PC-9 (cell line): Measurements from ENCODE around the gene HOXA4. TPM values are rescaled to one million over a fixed set of nuclear protein-coding genes. Genes with fewer than 3 reads are reported as not detected.

Source experiments
- BruUV-seq: library from RNA; stranded (reverse); fragments of 400-500 nt; replicated peaks from 2 replicates; lab custom pipeline; 2021; lab: Mats Ljungman, UMichigan
- CTCF ChIA-PET: fragments of 300-600 bp; sonication (Branson Sonifier 250); formaldehyde crosslinking; loops from one replicate; lab custom pipeline; 2022; ENCODE audit warnings: antibody characterized with exemption; lab: Charles Lee
- POLR2A ChIA-PET: fragments of 300-600 bp; sonication (Branson Sonifier 250); formaldehyde crosslinking; loops from one replicate; lab custom pipeline; 2022; ENCODE audit warnings: antibody characterized with exemption; ENCODE audit not compliant: unreplicated experiment; lab: Charles Lee
- DNase-seq, 2 experiments: peaks; one replicate each; pipeline versions ENCODE4 v3.0.0 to v3.0.0-alpha.2; 2015 to 2022; ENCODE audit warnings: mixed read lengths in 1 of 2
- H2AFZ ChIP-seq: fragments of 200-600 bp; sonication (generic); 2 replicates; pipeline ENCODE4 v1.8.1; 2017; ENCODE audit warnings: antibody characterized with exemption
- H3F3A ChIP-seq: fragments of 200-600 bp; sonication (generic); 2 replicates; pipeline ENCODE4 v1.8.1; 2017; ENCODE audit warnings: antibody characterized with exemption, mild to moderate bottlenecking, low read depth; ENCODE audit not compliant: insufficient read depth
- H3K27ac ChIP-seq: fragments of 200-600 bp; sonication (generic); 2 replicates; pipeline ENCODE4 v1.6.1; 2016; ENCODE audit warnings: mixed run types
- H3K27me3 ChIP-seq: fragments of 200-600 bp; sonication (generic); 2 replicates; pipeline ENCODE4 v1.6.1; 2016; ENCODE audit warnings: low read depth, mixed run types; ENCODE audit not compliant: insufficient read depth
- H3K36me3 ChIP-seq: fragments of 200-600 bp; sonication (generic); 2 replicates; pipeline ENCODE4 v1.6.1; 2016; ENCODE audit warnings: low read depth, mixed run types
- H3K4me1 ChIP-seq: fragments of 200-600 bp; sonication (generic); replicated peaks from 2 replicates; pipeline ENCODE4 v1.6.1; 2016; ENCODE audit warnings: mixed run types; ENCODE audit not compliant: insufficient read depth
- H3K4me2 ChIP-seq: fragments of 200-600 bp; sonication (generic); 2 replicates; pipeline ENCODE4 v1.6.1; 2017; ENCODE audit warnings: mixed run types
- H3K4me3 ChIP-seq: fragments of 200-600 bp; sonication (generic); 2 replicates; pipeline ENCODE4 v1.6.1; 2016; ENCODE audit warnings: mixed run types
- H3K79me2 ChIP-seq: fragments of 200-600 bp; sonication (generic); 2 replicates; pipeline ENCODE4 v1.6.1; 2017; ENCODE audit warnings: low read depth, mixed run types
- H3K9me2 ChIP-seq: fragments of 200-600 bp; sonication (generic); 2 replicates; pipeline ENCODE4 v1.8.1; 2017; ENCODE audit warnings: mild to moderate bottlenecking; ENCODE audit not compliant: insufficient read depth
- H3K9me3 ChIP-seq: fragments of 200-600 bp; sonication (generic); 2 replicates; pipeline ENCODE4 v1.8.1; 2016; ENCODE audit warnings: low read depth; ENCODE audit not compliant: insufficient read depth
- H4K20me1 ChIP-seq: fragments of 200-600 bp; sonication (generic); 2 replicates; pipeline ENCODE4 v1.8.1; 2017; ENCODE audit not compliant: insufficient read depth
- CTCF ChIP-seq: fragments of 200-600 bp; sonication (generic); conservative IDR thresholded peaks from 2 replicates; pipeline ENCODE4 v1.6.1; 2017; ENCODE audit warnings: mixed run types, antibody characterized with exemption, mild to moderate bottlenecking, moderate library complexity
- EZH2 ChIP-seq: fragments of 200-600 bp; sonication (generic); IDR thresholded peaks from 2 replicates; pipeline ENCODE4 v1.8.0; 2017; ENCODE audit warnings: antibody characterized with exemption, low read depth
- intact Hi-C: fragments of 100-400 bp; cut with micrococcal nuclease; formaldehyde crosslinking; loops from one replicate; pipeline ENCODE4 v1.10.0; 2022; ENCODE audit not compliant: unreplicated experiment
- total RNA-seq: library from RNA; stranded (reverse); gene quantifications from 2 replicates; pipeline ENCODE4 v1.2.3, GENCODE V29; 2021

The HOXA4 gene
- total RNA-seq, 1 experiment from 2014 or later = not detected

DNA sequence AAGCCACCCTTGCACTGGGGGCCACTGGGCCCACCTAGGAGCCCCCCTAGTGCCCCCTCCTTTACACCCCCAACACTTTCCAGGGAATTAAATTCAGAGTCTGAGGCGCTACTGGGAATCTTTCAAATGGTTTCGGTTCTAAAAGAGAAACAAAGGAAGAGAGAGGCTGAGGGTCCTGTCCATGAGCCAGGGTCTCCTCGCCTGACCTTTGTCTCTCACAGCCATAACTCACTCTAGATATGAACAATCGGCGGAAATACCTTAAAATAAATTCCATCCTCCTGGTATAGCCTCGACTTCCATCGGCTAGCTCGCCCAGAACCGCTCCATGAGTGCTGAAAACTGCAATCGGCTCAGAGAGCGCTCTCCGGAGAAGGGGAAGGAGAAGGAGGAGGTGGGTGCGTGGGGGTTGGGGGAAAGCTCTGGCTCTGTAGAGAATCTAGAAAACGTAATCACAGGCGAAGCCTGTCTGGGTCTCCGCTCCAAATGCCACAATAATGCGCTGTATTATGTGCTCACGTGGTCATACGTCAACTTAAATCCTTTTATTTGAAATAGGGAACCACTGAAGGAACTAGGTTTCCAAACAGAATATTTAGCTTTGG lies 12.6 kb downstream of the HOXA4 start:
- Histone ChIP-seq H3K27me3 (no peaks in the 10 kb centered on the region), H3K4me3 (peak overlapping the region; percentile 90; the same call in 1 of the 2 replicates), H3K9me2 (no peaks in the 10 kb centered on the region), H4K20me1 (no peaks in the 10 kb centered on the region), H2AFZ (no peak overlapping the region), H3K27ac (no peak overlapping the region), H3K4me1 (peaks cover 19% of the 10 kb centered on the region), H3F3A (peaks cover 58% of the 10 kb centered on the region), H3K79me2 (peaks cover 54% of the 10 kb centered on the region), H3K4me2 (peak overlapping the region; percentile 98), H3K36me3 (peaks cover 37% of the 10 kb centered on the region), H3K9me3 (no peaks in the 10 kb centered on the region)
- BruUV-seq = no TSS peak
- TF ChIP-seq EZH2 (no peak), CTCF (no peak)
- DNase-seq = no peak
- ChIA-PET CTCF (no interaction called here), POLR2A (no interaction called here)
- intact Hi-C loops = loop anchor here (10.0 kb wide), 1 partner anchor 627 kb away; the partner anchor contains the start of gene TAX1BP1

DNA sequence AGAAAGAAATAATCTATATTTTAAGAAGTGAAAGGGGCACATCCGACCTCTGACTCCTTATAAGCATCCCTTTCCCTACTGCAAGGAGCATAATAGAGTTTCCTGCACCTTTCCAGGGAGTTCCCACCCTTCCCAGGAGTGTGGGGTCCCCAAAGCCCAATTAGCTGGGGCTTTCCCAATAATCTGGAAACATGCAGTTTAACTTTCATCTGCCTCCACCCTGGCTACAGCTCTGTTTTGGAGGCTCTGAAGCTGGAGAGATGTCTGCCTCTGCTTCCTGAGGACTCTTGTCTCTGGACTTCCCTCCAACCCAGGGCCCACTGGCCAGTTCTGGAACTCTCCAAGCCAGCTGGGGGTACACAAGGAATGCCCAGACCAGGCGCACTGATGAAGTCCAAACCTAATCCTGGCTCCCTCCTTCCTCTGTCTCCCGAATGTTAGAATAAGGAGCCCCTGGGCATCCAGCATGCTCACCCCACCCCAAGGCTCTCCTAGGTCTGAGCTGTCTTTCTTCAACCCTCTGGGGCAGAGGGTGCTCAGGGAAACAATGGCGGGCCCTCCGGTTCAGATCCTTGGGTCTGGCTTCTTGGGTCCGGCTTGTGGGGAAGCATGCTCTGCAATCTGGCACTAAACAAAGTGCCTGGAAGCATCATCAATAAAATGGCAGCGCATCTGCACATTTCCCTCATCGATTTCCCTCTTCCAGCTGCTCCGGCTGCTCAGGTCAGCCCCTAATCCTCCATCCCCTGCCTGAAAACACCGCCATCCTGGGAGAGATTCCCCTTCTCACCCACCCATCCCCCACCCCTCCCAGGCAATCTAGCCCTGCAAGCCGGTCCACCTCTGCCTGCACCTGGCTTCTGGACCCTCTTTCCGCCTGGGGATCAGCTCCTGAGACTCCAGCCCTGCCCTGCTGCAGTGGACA lies 13.3 kb downstream of the HOXA4 start:
- intact Hi-C loops = loop anchor here (10.0 kb wide), 1 partner anchor 628 kb away; the partner anchor contains the start of gene TAX1BP1
- POLR2A ChIA-PET = interaction anchor here (0.6 to 0.8 kb wide), 3 partner anchors 260 to 667 kb away, joined by 3 to 5 read pairs (median 4); no protein-coding TSS in a partner anchor
- no peak for DNase-seq
- Histone ChIP-seq H3K4me3 (peak overlapping the region; percentile 90), H3K4me1 (peaks cover 21% of the 10 kb centered on the region), H3K4me2 (peak overlapping the region; percentile 98), H3K27ac (peak overlapping the region; percentile 95), H3K36me3 (peaks cover 37% of the 10 kb centered on the region), H3K9me3 (no peaks in the 10 kb centered on the region), H3K9me2 (no peaks in the 10 kb centered on the region), H3K79me2 (peaks cover 62% of the 10 kb centered on the region), H3K27me3 (no peaks in the 10 kb centered on the region), H4K20me1 (no peaks in the 10 kb centered on the region), H2AFZ (no peak overlapping the region), H3F3A (peaks cover 65% of the 10 kb centered on the region)
- no peak for TF ChIP-seq EZH2
- TF ChIP-seq CTCF = no peak
- BruUV-seq = no TSS peak
- CTCF ChIA-PET = interaction anchor here (0.6 kb wide), 2 partner anchors 206 to 447 kb away, joined by 3 to 4 read pairs; no protein-coding TSS in a partner anchor
